Activated naive CD8-positive, alpha-beta T cell treated with anti-CD3 and anti-CD28 coated beads for 36 hours (primary cell): ENCODE measurements around the gene KRTAP3-3. TPM values are rescaled to one million over a fixed set of nuclear protein-coding genes. Genes with fewer than 3 reads are reported as not detected.
"Not testable (repeated sequence)": the region's sequence is repeated elsewhere in the genome, so short reads cannot be mapped to it uniquely, and the experiment has no call there.

ENCODE experiments used
- DNase-seq: peaks from one replicate; pipeline ENCODE4 v3.0.0; 2021
- H3K27ac Mint-ChIP-seq: one replicate; pipeline ENCODE4 v1.8.0; 2022; ENCODE audit warnings: mild to moderate bottlenecking, moderate library complexity, mixed read lengths
- H3K27me3 Mint-ChIP-seq: one replicate; pipeline ENCODE4 v1.8.0; 2022; ENCODE audit warnings: mild to moderate bottlenecking, mixed read lengths
- H3K36me3 Mint-ChIP-seq: one replicate; pipeline ENCODE4 v1.8.0; 2021; ENCODE audit warnings: mild to moderate bottlenecking, mixed read lengths
- H3K4me1 Mint-ChIP-seq: one replicate; pipeline ENCODE4 v1.8.0; 2021; ENCODE audit warnings: mixed read lengths
- H3K4me3 Mint-ChIP-seq: one replicate; pipeline ENCODE4 v1.8.0; 2022; ENCODE audit warnings: mild to moderate bottlenecking, moderate library complexity, mixed read lengths
- H3K9me3 Mint-ChIP-seq: one replicate; pipeline ENCODE4 v1.8.0; 2022; ENCODE audit warnings: mixed read lengths
- total RNA-seq, 2 experiments: library from RNA; stranded (reverse); gene quantifications; one replicate each; pipeline ENCODE4 v1.2.3, GENCODE V29; 2021

The KRTAP3-3 gene
- total RNA-seq, 2 experiments from 2014 or later, result not detected

- DNase-seq, result no peak
- Mint-ChIP-seq H3K4me3 (no peak overlapping the region), H3K27me3 (peaks cover 5% of the 10 kb centered on the region), H3K9me3 (no peaks in the 10 kb centered on the region), H3K36me3 (no peaks in the 10 kb centered on the region), H3K27ac (no peak overlapping the region), H3K4me1 (no peaks in the 10 kb centered on the region)
Measured at GRCh38 chr17:41013181-41013580, 19.2 kb upstream of the KRTAP3-3 start.

- Mint-ChIP-seq H3K36me3 (no peaks in the 10 kb centered on the region), H3K4me3 (no peak overlapping the region), H3K27ac (no peak overlapping the region), H3K4me1 (no peaks in the 10 kb centered on the region), H3K27me3 (peaks cover 1% of the 10 kb centered on the region), H3K9me3 (no peaks in the 10 kb centered on the region)
- DNase-seq, result no peak
Measured at GRCh38 chr17:41012326-41013120, 18.6 kb upstream of the KRTAP3-3 start.

GRCh38 chr17:41010441-41010840 is 16.5 kb upstream of the KRTAP3-3 start:
- DNase-seq, result no peak
- H3K36me3 Mint-ChIP-seq, result no peaks in the 10 kb centered on the region
- H3K27ac Mint-ChIP-seq, result no peak overlapping the region
- no peaks in the 10 kb centered on the region for H3K9me3 Mint-ChIP-seq
- no peaks in the 10 kb centered on the region for H3K27me3 Mint-ChIP-seq
- H3K4me3 Mint-ChIP-seq, result no peak overlapping the region
- H3K4me1 Mint-ChIP-seq, result no peaks in the 10 kb centered on the region

- Mint-ChIP-seq H3K4me3 (no peak overlapping the region), H3K9me3 (no peaks in the 10 kb centered on the region), H3K36me3 (no peaks in the 10 kb centered on the region), H3K27me3 (no peaks in the 10 kb centered on the region), H3K27ac (no peak overlapping the region), H3K4me1 (no peaks in the 10 kb centered on the region)
- DNase-seq, result no peak
Measured at GRCh38 chr17:41009936-41010335, 16.0 kb upstream of the KRTAP3-3 start.

- Mint-ChIP-seq H3K36me3 (no peaks in the 10 kb centered on the region), H3K27ac (no peak overlapping the region), H3K4me3 (no peak overlapping the region), H3K27me3 (no peaks in the 10 kb centered on the region), H3K9me3 (no peaks in the 10 kb centered on the region), H3K4me1 (no peaks in the 10 kb centered on the region)
- no peak for DNase-seq
Measured at GRCh38 chr17:41009301-41009760, 15.4 kb upstream of the KRTAP3-3 start.

GRCh38 chr17:41008811-41009210 is 14.8 kb upstream of the KRTAP3-3 start, which contains the start of gene KRTAP3-1:
Gene KRTAP3-1 (minus strand): TSS chr17:41009128. CDS start chr17:41009074, 54 bp downstream.
- Mint-ChIP-seq H3K4me3 (no peak within 1 kb of the TSS), H3K9me3 (no peaks in the 10 kb centered on the region), H3K27ac (no peak within 1 kb of the TSS), H3K4me1 (no peaks in the 10 kb centered on the region), H3K27me3 (peaks cover 4% of the 10 kb centered on the region), H3K36me3 (no peaks in the 10 kb centered on the region)
- no peak for DNase-seq

- Mint-ChIP-seq H3K9me3 (no peaks in the 10 kb centered on the region), H3K27ac (no peak overlapping the region), H3K27me3 (peaks cover 6% of the 10 kb centered on the region), H3K36me3 (no peaks in the 10 kb centered on the region), H3K4me1 (peaks cover 5% of the 10 kb centered on the region), H3K4me3 (no peak overlapping the region)
- DNase-seq, result no peak
Measured at GRCh38 chr17:41004397-41004796, 10.4 kb upstream of the KRTAP3-3 start.

- no peak overlapping the region for H3K27ac Mint-ChIP-seq
- H3K36me3 Mint-ChIP-seq, result no peaks in the 10 kb centered on the region
- H3K4me1 Mint-ChIP-seq, result peaks cover 5% of the 10 kb centered on the region
- H3K4me3 Mint-ChIP-seq, result no peak overlapping the region
- H3K27me3 Mint-ChIP-seq, result peaks cover 11% of the 10 kb centered on the region
- no peak for DNase-seq
- H3K9me3 Mint-ChIP-seq, result no peaks in the 10 kb centered on the region
Measured at GRCh38 chr17:41003926-41004325, 10.0 kb upstream of the KRTAP3-3 start.

- Mint-ChIP-seq H3K4me1 (peaks cover 5% of the 10 kb centered on the region), H3K27ac (no peak overlapping the region), H3K27me3 (peaks cover 19% of the 10 kb centered on the region), H3K9me3 (no peaks in the 10 kb centered on the region), H3K4me3 (peak overlapping the region; percentile 1), H3K36me3 (no peaks in the 10 kb centered on the region)
- no peak for DNase-seq
Measured at GRCh38 chr17:41002814-41003213, 8.8 kb upstream of the KRTAP3-3 start.

GRCh38 chr17:41001795-41002194 is 7.8 kb upstream of the KRTAP3-3 start:
- Mint-ChIP-seq H3K36me3 (no peaks in the 10 kb centered on the region), H3K27me3 (peaks cover 26% of the 10 kb centered on the region)
- no peak for DNase-seq

GRCh38 chr17:40999563-40999962 is 5.6 kb upstream of the KRTAP3-3 start, which contains the start of gene KRTAP3-2:
Gene KRTAP3-2 (minus strand): TSS chr17:40999906. CDS start chr17:40999853, 53 bp downstream.
- H3K27ac Mint-ChIP-seq, H3K4me3 Mint-ChIP-seq, H3K4me1 Mint-ChIP-seq, H3K36me3 Mint-ChIP-seq, DNase-seq, H3K9me3 Mint-ChIP-seq: not testable (repeated sequence)
- H3K27me3 Mint-ChIP-seq, result peaks cover 36% of the 10 kb centered on the region

More at GRCh38 chr17:41001795-41002194, 7.8 kb upstream of the KRTAP3-3 start:
- peaks cover 5% of the 10 kb centered on the region for H3K4me1 Mint-ChIP-seq
- H3K4me3 Mint-ChIP-seq, result no peak overlapping the region
- H3K9me3 Mint-ChIP-seq, result no peaks in the 10 kb centered on the region
- no peak overlapping the region for H3K27ac Mint-ChIP-seq

- H3K4me1 Mint-ChIP-seq, result no peaks in the 10 kb centered on the region
- no peaks in the 10 kb centered on the region for H3K9me3 Mint-ChIP-seq
- H3K27ac Mint-ChIP-seq, result no peak overlapping the region
- H3K27me3 Mint-ChIP-seq, result peaks cover 45% of the 10 kb centered on the region
- no peak overlapping the region for H3K4me3 Mint-ChIP-seq
- H3K36me3 Mint-ChIP-seq, result no peaks in the 10 kb centered on the region
- DNase-seq, result no peak
Measured at GRCh38 chr17:40997361-40997760, 3.4 kb upstream of the KRTAP3-3 start.

GRCh38 chr17:40996829-40997228 is 2.9 kb upstream of the KRTAP3-3 start:
- H3K36me3 Mint-ChIP-seq, result no peaks in the 10 kb centered on the region
- no peak overlapping the region for H3K4me3 Mint-ChIP-seq
- H3K9me3 Mint-ChIP-seq, result no peaks in the 10 kb centered on the region
- no peaks in the 10 kb centered on the region for H3K4me1 Mint-ChIP-seq
- H3K27me3 Mint-ChIP-seq, result peaks cover 50% of the 10 kb centered on the region
- H3K27ac Mint-ChIP-seq, result no peak overlapping the region
- no peak for DNase-seq

- Mint-ChIP-seq H3K36me3 (no peaks in the 10 kb centered on the region), H3K27me3 (peaks cover 51% of the 10 kb centered on the region), H3K4me1 (no peaks in the 10 kb centered on the region), H3K9me3 (no peaks in the 10 kb centered on the region), H3K27ac (no peak overlapping the region), H3K4me3 (no peak overlapping the region)
- no peak for DNase-seq
Measured at GRCh38 chr17:40995116-40995515, 1.2 kb upstream of the KRTAP3-3 start.

GRCh38 chr17:40993084-40993483 is 880 bp downstream of the KRTAP3-3 start:
- H3K27me3 Mint-ChIP-seq, result peaks cover 36% of the 10 kb centered on the region
- no peak overlapping the region for H3K4me3 Mint-ChIP-seq
- no peak overlapping the region for H3K27ac Mint-ChIP-seq
- no peaks in the 10 kb centered on the region for H3K9me3 Mint-ChIP-seq
- no peaks in the 10 kb centered on the region for H3K36me3 Mint-ChIP-seq
- DNase-seq, result no peak
- no peaks in the 10 kb centered on the region for H3K4me1 Mint-ChIP-seq

- Mint-ChIP-seq H3K4me1 (no peaks in the 10 kb centered on the region), H3K9me3 (no peaks in the 10 kb centered on the region), H3K27me3 (peaks cover 36% of the 10 kb centered on the region), H3K27ac (no peak overlapping the region), H3K36me3 (no peaks in the 10 kb centered on the region), H3K4me3 (no peak overlapping the region)
- DNase-seq, result no peak
Measured at GRCh38 chr17:40992666-40993065, 1.3 kb downstream of the KRTAP3-3 start.
